ENCODE results near the gene UGP2. TPM values are rescaled to one million over a fixed set of nuclear protein-coding genes. Genes with fewer than 3 reads are reported as not detected.
A peak's percentile ranks its signal among the peaks of the same experiment; 100 is the strongest.

UGP2 gene
- total RNA-seq, 1 experiment from 2014 or later: 78.4 TPM

DNA sequence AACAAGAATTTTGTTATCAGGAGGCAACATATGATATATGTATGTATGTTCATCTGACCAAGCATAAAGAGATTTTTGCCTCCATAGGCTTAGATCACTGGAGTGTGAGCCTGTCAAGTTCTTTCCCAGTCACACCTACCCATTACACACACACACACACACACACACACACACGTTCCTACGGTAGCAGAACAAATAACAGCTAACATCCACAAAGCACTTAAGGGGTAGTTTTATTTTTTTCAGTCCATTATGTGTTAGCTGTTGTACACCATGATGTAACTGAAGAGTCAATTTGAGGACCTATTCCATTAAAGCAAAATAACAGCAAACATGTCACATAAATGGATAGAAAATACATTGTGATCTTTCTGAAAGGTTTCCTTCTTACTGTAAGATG, 39.5 kb downstream of the UGP2 start:
- H3K27me3 Mint-ChIP-seq (ENCODE audit: insufficient read depth, unreplicated experiment): no peaks in the 10 kb centered on the region
- ChIA-PET CTCF (interaction anchor here (0.7 to 1.5 kb wide), 2 partner anchors 182 to 264 kb away, joined by 3 to 5 read pairs; no protein-coding TSS in a partner anchor), POLR2A (interaction anchor here (0.6 to 1.7 kb wide), 3 partner anchors 31 to 1340 kb away, joined by 3 to 7 read pairs (median 4); no protein-coding TSS in a partner anchor)
- H3K4me1 Mint-ChIP-seq (ENCODE audit: insufficient read depth, unreplicated experiment): peaks cover 8% of the 10 kb centered on the region
- no peak for DNase-seq (ENCODE audit: unreplicated experiment)
- BruUV-seq (replicated peaks): no TSS peak
- H3K9me3 Mint-ChIP-seq (ENCODE audit: unreplicated experiment): no peaks in the 10 kb centered on the region
- H3K36me3 Mint-ChIP-seq (ENCODE audit: insufficient read depth, unreplicated experiment): peaks cover 75% of the 10 kb centered on the region
- peak overlapping the region; percentile 2 for H3K27ac Mint-ChIP-seq (ENCODE audit: low read depth, unreplicated experiment)
- no peak overlapping the region for H3K4me3 Mint-ChIP-seq (ENCODE audit: unreplicated experiment)
- TF ChIP-seq, protein P1, sequence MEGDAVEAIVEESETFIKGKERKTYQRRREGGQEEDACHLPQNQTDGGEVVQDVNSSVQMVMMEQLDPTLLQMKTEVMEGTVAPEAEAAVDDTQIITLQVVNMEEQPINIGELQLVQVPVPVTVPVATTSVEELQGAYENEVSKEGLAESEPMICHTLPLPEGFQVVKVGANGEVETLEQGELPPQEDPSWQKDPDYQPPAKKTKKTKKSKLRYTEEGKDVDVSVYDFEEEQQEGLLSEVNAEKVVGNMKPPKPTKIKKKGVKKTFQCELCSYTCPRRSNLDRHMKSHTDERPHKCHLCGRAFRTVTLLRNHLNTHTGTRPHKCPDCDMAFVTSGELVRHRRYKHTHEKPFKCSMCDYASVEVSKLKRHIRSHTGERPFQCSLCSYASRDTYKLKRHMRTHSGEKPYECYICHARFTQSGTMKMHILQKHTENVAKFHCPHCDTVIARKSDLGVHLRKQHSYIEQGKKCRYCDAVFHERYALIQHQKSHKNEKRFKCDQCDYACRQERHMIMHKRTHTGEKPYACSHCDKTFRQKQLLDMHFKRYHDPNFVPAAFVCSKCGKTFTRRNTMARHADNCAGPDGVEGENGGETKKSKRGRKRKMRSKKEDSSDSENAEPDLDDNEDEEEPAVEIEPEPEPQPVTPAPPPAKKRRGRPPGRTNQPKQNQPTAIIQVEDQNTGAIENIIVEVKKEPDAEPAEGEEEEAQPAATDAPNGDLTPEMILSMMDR (IDR thresholded peaks at IDR 0.05; ENCODE audit: unreplicated experiment): no peak
- intact Hi-C loops (cut with micrococcal nuclease): loop anchor here (10.0 kb wide), 1 partner anchor 296 kb away; the partner anchor contains the start of genes MDH1 and WDPCP

DNA sequence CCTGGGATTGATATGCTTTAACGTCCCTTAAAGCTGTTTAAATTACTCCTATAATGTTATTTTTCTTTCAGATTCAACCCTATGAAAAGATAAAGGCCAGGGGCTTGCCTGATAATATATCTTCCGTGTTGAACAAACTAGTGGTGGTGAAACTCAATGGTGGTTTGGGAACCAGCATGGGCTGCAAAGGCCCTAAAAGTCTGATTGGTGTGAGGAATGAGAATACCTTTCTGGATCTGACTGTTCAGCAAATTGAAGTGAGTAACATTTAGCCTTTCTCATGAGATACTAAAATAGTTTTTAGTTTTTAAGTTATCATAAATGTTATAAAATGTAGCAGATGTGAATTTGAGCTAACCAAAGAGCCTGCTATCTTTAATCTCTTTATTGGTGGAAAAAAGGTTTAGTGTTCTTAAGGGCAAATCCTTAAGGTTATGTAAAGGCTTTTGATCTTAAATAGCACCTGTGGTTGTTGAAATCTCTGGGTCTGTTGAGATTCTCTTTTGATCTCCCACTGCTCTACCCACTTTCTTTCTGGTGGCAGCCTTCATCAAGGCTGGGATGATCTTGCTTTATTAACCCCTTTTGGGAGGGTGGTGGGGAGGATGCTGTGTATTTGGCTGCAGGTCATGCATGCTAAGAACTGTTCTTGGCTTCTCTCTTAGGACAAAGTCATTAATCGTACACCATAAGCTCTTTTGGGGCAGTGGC, 40.9 kb downstream of the UGP2 start:
- H3K27me3 Mint-ChIP-seq (ENCODE audit: insufficient read depth, unreplicated experiment): no peaks in the 10 kb centered on the region
- ChIA-PET POLR2A (interaction anchor here (0.5 to 1.8 kb wide), 11 partner anchors 8 to 292 kb away, joined by 3 to 7 read pairs (median 4); no protein-coding TSS in a partner anchor), CTCF (interaction anchor here (0.6 to 0.7 kb wide), 2 partner anchors 8 to 190 kb away, joined by 3 read pairs; no protein-coding TSS in a partner anchor)
- no TSS peak for BruUV-seq (replicated peaks)
- TF ChIP-seq, protein P1 (IDR thresholded peaks at IDR 0.05; ENCODE audit: unreplicated experiment): no peak
- peaks cover 82% of the 10 kb centered on the region for H3K36me3 Mint-ChIP-seq (ENCODE audit: insufficient read depth, unreplicated experiment)
- H3K4me1 Mint-ChIP-seq (ENCODE audit: insufficient read depth, unreplicated experiment): peaks cover 4% of the 10 kb centered on the region
- H3K27ac Mint-ChIP-seq (ENCODE audit: low read depth, unreplicated experiment): no peak overlapping the region
- no peak for DNase-seq (ENCODE audit: unreplicated experiment)
- H3K9me3 Mint-ChIP-seq (ENCODE audit: unreplicated experiment): no peaks in the 10 kb centered on the region
- H3K4me3 Mint-ChIP-seq (ENCODE audit: unreplicated experiment): no peak overlapping the region
- intact Hi-C loops (cut with micrococcal nuclease): loop anchor here (10.0 kb wide), 1 partner anchor 298 kb away; the partner anchor contains the start of genes MDH1 and WDPCP

DNA sequence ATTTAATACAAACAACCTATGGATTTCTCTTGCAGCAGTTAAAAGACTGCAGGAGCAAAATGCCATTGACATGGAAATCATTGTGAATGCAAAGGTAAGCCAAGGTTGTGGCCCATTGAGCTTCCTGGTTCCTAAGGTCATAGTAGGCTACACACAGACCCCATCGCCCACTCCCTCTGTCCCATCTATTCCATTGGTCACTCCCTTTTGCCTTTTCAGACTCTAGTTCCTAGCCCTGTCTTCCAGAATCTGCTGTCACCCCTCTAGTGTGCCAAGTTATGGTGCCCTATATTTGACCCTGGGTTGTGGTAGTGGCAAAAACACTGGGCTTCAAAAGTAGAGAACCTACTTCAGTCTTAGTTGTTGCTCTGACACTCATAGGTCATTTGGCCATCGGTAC, 44.7 kb downstream of the UGP2 start:
- Mint-ChIP-seq H3K9me3 (ENCODE audit: unreplicated experiment) (no peaks in the 10 kb centered on the region), H3K4me1 (ENCODE audit: insufficient read depth, unreplicated experiment) (peaks cover 5% of the 10 kb centered on the region), H3K36me3 (ENCODE audit: insufficient read depth, unreplicated experiment) (peaks cover 97% of the 10 kb centered on the region), H3K27me3 (ENCODE audit: insufficient read depth, unreplicated experiment) (no peaks in the 10 kb centered on the region), H3K27ac (ENCODE audit: low read depth, unreplicated experiment) (no peak overlapping the region), H3K4me3 (ENCODE audit: unreplicated experiment) (no peak overlapping the region)
- CTCF ChIA-PET: interaction anchor here (0.5 to 0.6 kb wide), 2 partner anchors 22 to 194 kb away, joined by 3 read pairs; no protein-coding TSS in a partner anchor
- TF ChIP-seq, protein P1 (IDR thresholded peaks at IDR 0.05; ENCODE audit: unreplicated experiment): no peak
- BruUV-seq (replicated peaks): no TSS peak
- no peak for DNase-seq (ENCODE audit: unreplicated experiment)
- intact Hi-C loops (cut with micrococcal nuclease): loop anchor here (10.0 kb wide), 1 partner anchor 302 kb away; the partner anchor contains the start of genes MDH1 and WDPCP
- POLR2A ChIA-PET: no interaction called here

DNA sequence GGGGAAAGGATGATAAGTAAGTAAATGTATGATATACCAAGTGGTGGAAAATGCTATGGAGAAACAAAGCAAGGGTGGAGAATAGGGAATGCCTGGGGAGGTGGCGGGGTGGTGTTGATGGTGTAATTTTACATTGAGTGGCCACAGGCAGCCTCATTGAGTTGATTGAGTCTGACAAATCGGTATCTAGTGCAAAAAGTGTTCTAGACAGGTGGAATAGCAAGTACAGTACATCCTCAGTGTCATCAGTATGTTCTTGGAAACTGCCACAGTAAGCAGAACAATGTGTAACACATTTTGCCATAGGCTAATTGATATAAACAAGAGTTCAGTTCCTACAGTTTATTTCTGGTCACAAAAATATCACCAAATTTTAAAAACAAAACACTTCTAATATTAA, 46.4 kb downstream of the UGP2 start:
- intact Hi-C loops (cut with micrococcal nuclease): loop anchor here (10.0 kb wide), 1 partner anchor 303 kb away; the partner anchor contains the start of genes MDH1 and WDPCP
- peaks cover 95% of the 10 kb centered on the region for H3K36me3 Mint-ChIP-seq (ENCODE audit: insufficient read depth, unreplicated experiment)
- no peak for DNase-seq (ENCODE audit: unreplicated experiment)
- H3K4me1 Mint-ChIP-seq (ENCODE audit: insufficient read depth, unreplicated experiment): peaks cover 5% of the 10 kb centered on the region
- no TSS peak for BruUV-seq (replicated peaks)
- CTCF ChIA-PET: interaction anchor here (0.6 to 1.0 kb wide), 5 partner anchors 10 to 195 kb away, joined by 3 to 12 read pairs (median 3); no protein-coding TSS in a partner anchor
- POLR2A ChIA-PET: interaction anchor here (0.9 kb wide), 1 partner anchor 189 kb away, joined by 3 read pairs; no protein-coding TSS in a partner anchor
- H3K27me3 Mint-ChIP-seq (ENCODE audit: insufficient read depth, unreplicated experiment): no peaks in the 10 kb centered on the region
- no peak overlapping the region for H3K27ac Mint-ChIP-seq (ENCODE audit: low read depth, unreplicated experiment)
- H3K4me3 Mint-ChIP-seq (ENCODE audit: unreplicated experiment): no peak overlapping the region
- TF ChIP-seq, protein P1 (IDR thresholded peaks at IDR 0.05; ENCODE audit: unreplicated experiment): no peak
- H3K9me3 Mint-ChIP-seq (ENCODE audit: unreplicated experiment): no peaks in the 10 kb centered on the region
